Measurements from ENCODE around the gene NGF. TPM values are rescaled to one million over a fixed set of nuclear protein-coding genes. Genes with fewer than 3 reads are reported as not detected.
"Not testable (repeated sequence)": the region's sequence is repeated elsewhere in the genome, so short reads cannot be mapped to it uniquely, and the experiment has no call there.

The NGF gene
- total and polyA plus RNA-seq, 12 donors = 1.8 to 21.6 (median 3.3) TPM

DNA sequence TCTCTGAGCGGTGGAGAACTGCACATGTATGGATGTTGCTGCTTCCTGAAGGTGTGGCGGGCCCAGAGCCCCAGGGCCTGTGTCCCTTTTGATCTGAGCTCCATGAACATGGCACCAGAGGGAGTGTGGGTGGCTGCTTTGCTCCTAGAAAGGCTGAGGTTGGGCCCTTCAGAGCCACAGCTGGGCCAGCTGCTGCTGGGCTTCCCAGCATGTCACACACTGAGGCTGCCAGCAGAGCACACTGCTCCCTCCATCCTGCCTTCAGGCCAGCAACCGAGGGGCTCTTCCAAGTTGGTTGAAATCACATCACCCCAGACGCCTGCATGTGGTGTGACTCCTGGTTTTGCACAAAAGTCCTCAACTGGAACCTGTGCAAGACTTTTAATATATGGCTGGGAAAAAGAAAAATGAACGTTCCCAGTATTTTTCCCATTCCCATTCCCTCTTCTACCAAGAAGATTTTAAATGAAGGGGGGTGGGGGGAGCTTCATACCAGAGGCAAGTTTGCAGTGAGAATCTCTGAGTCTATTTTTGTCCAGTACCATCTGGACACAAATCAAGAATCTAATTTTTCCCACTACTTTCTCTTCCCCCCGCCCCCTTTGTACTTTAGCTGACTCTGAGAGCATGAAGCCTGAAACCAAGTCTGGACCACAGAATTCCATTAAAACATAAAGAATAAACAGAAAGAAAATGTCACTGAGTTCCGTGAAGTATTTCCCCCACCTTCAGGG, 26.2 kb upstream of the NGF start:
- intact Hi-C loops (cut with DNase I) = no loop called here
- H3K27ac ChIP-seq = peak overlapping the region; percentile 42 to 86 (median 77)
- ATAC-seq = peak; percentile 63 to 88 (median 75)
- H3K4me3 ChIP-seq = no peak overlapping the region
- H3K4me1 ChIP-seq = peaks cover 3 to 44% (median 31%) of the 10 kb centered on the region in 9 donors
- H3K9me3 ChIP-seq = peaks cover 0 to 15% (median 0%) of the 10 kb centered on the region in 11 donors
- 40 to 43% methylated on average over 7 of the region's 7 CpGs for WGBS, 2 donors
- peak; percentile 33 to 46 for DNase-seq
- TF ChIP-seq, protein P1, sequence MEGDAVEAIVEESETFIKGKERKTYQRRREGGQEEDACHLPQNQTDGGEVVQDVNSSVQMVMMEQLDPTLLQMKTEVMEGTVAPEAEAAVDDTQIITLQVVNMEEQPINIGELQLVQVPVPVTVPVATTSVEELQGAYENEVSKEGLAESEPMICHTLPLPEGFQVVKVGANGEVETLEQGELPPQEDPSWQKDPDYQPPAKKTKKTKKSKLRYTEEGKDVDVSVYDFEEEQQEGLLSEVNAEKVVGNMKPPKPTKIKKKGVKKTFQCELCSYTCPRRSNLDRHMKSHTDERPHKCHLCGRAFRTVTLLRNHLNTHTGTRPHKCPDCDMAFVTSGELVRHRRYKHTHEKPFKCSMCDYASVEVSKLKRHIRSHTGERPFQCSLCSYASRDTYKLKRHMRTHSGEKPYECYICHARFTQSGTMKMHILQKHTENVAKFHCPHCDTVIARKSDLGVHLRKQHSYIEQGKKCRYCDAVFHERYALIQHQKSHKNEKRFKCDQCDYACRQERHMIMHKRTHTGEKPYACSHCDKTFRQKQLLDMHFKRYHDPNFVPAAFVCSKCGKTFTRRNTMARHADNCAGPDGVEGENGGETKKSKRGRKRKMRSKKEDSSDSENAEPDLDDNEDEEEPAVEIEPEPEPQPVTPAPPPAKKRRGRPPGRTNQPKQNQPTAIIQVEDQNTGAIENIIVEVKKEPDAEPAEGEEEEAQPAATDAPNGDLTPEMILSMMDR (IDR thresholded peaks at IDR 0.05) = peak in 1 of 9 donors; percentile 10
- H3K36me3 ChIP-seq = no peaks in the 10 kb centered on the region
- no peaks in the 10 kb centered on the region for H3K27me3 ChIP-seq

DNA sequence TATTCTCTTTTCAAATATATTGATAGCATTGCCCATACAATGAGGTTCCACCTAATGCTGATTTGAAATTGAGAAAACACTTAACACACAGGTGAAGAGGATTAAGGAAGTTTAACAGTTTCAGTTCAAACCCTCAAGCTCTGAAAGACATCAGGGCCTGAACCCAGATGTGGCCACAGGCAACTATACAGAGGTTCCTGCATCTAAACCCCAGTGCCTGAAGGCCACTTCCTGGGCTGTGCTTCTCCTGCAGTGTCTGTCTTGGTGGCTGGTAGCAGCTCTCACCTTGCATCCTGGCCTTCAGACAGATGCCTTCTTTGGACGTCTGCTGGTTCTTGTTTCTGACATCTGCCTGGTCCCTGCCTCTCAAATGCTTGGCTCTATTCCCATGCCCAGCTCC, 25.1 kb upstream of the NGF start:
- peak overlapping the region in 8 of 10 donors; percentile 67 to 86 (median 79) for H3K27ac ChIP-seq
- H3K9me3 ChIP-seq = peaks cover 0 to 15% (median 0%) of the 10 kb centered on the region in 11 donors
- TF ChIP-seq, protein P1 (IDR thresholded peaks at IDR 0.05) = no peak
- no peak overlapping the region for H3K4me3 ChIP-seq
- WGBS, 2 donors = 44 to 46% methylated on average over 1 of the region's 1 CpG
- DNase-seq = no peak
- peaks cover 3 to 40% (median 28%) of the 10 kb centered on the region in 9 donors for H3K4me1 ChIP-seq
- H3K27me3 ChIP-seq = no peaks in the 10 kb centered on the region
- no peak for ATAC-seq
- intact Hi-C loops (cut with DNase I) = no loop called here
- H3K36me3 ChIP-seq = no peaks in the 10 kb centered on the region

DNA sequence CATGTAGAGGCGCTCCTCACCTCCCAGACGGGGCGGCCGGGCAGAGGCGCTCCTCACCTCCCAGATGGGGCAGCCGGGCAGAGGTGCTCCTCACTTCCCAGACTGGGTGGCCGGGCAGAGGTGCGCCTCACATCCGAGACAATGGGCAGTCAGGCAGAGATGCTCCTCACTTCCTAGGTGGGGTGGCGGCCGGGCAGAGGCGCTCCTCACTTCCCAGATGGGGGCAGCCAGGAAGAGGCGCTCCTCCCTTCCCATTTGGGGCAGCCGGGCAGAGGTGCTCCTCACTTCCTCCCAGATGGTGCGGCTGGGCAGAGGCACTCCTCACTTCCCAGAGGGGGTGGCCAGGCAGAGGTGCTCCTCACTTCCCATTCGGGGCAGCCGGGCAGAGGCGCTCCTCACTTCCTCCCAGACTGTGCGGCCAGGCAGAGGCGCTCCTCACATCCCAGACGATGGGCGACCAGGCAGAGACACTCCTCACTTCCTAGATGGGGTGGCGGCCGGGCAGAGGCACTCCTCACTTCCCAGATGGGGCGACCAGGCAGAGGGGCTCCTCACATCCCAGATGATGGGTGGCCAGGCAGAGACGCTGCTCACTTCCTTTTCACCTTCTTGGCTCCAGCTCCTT, 22.6 kb upstream of the NGF start:
- ATAC-seq; H3K36me3 ChIP-seq; H3K4me3 ChIP-seq; intact Hi-C loops (cut with DNase I); H3K27ac ChIP-seq; H3K27me3 ChIP-seq; DNase-seq: not testable (repeated sequence)
- H3K9me3 ChIP-seq = peaks cover 0 to 15% (median 0%) of the 10 kb centered on the region in 11 donors
- peaks cover 3 to 27% (median 22%) of the 10 kb centered on the region in 9 donors for H3K4me1 ChIP-seq
- 94 to 96% methylated on average over 26 of the region's 26 CpGs for WGBS, 2 donors

DNA sequence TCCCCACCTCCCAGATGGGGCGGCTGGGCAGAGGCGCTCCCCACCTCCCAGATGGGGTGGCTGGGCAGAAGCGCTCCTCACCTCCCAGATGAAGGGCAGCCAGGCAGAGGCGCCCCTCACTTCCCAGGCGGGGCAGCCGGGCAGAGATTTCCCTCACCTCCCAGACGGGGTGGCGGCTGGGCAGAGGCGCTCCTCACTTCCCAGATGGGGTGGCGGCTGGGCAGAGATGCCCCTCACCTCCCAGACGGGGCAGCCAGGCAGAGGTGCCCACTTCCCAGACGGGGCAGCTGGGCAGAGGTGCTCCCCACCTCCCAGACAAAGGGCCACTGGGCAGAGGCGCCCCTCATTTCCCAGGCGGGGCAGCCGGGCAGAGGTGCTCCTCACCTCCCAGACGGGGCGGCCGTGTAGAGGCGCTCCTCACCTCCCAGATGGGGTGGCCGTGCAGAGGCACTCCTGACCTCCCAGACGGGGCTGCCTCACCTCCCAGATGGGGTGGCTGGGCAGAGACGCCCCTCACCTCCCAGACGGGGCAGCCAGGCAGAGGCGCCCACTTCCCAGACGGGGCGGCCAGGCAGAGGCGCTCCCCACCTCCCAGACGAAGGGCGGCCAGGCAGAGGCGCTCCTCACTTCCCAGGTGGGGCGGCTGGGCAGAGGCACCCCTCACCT, 21.9 kb upstream of the NGF start:
- H3K27me3 ChIP-seq; H3K27ac ChIP-seq; ATAC-seq; intact Hi-C loops (cut with DNase I); DNase-seq; H3K4me3 ChIP-seq; H3K36me3 ChIP-seq: not testable (repeated sequence)
- Histone ChIP-seq H3K4me1 (peaks cover 3 to 23% (median 17%) of the 10 kb centered on the region in 9 donors), H3K9me3 (peaks cover 0 to 15% (median 0%) of the 10 kb centered on the region in 11 donors)
- WGBS, 2 donors = 93 to 96% methylated on average over 23 to 31 of the region's 31 CpGs

DNA sequence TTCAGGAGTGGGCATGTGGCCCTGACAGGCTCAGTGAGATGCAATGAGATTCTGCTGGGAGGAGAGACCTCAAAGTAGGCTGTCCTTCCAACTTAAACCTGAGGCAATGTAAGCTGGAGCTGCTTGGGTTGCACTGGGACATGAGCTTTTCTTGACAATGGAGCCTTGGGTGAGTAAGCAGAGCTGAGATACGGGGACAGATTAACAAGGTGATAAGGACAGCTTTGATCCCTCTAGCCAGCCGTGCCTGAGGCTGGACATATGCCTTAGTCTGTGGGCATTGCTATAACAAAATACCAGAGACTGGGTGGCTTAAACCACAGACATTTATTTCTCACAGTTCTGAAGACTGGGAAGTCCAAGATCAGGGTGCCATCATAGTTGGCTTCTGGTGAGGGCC, 18.3 kb upstream of the NGF start:
- Histone ChIP-seq H3K4me1 (peaks cover 0 to 7% (median 0%) of the 10 kb centered on the region in 9 donors), H3K27me3 (no peaks in the 10 kb centered on the region), H3K4me3 (no peak overlapping the region), H3K36me3 (no peaks in the 10 kb centered on the region), H3K9me3 (no peaks in the 10 kb centered on the region), H3K27ac (no peak overlapping the region)
- TF ChIP-seq, protein P1 (IDR thresholded peaks at IDR 0.05) = no peak
- 74 to 75% methylated on average over 2 of the region's 2 CpGs for WGBS, 2 donors
- no peak for DNase-seq
- no peak for ATAC-seq
- intact Hi-C loops (cut with DNase I) = no loop called here

All from heart right ventricle (tissue), 16 donors.